Heart left ventricle (tissue), 16 donors: Measurements from ENCODE around the gene PACS1. TPM values are rescaled to one million over a fixed set of nuclear protein-coding genes. Genes with fewer than 3 reads are reported as not detected.

Experiments
- ATAC-seq, 4 donors: fragments of 200-7000 bp; cut with Tn5 transposase; one replicate each; pipeline ENCODE4 v1.9.1; 2020 to 2022; ENCODE audit warnings: moderate library complexity in 4 of 4, mild to moderate bottlenecking in 3 of 4, moderate number of reproducible peaks in 1 of 4
- DNase-seq, 5 donors: peaks; one replicate each; pipeline ENCODE4 v3.0.0-alpha.2; 2020
- H3K27ac ChIP-seq, 12 donors: fragments of 200-600 bp; sonication (generic) in 4 of 12; one replicate each; pipeline versions ENCODE4 v1.5.0 to v1.8.0; 2016 to 2022; ENCODE audit warnings: mild to moderate bottlenecking in 2 of 12
- H3K27me3 ChIP-seq, 9 donors: fragments of 200-600 bp; sonication (generic) in 2 of 9; one replicate each; pipeline versions ENCODE4 v1.5.1 to v1.8.0; 2016 to 2022; ENCODE audit warnings: mild to moderate bottlenecking in 3 of 9
- H3K36me3 ChIP-seq, 9 donors: fragments of 200-600 bp; sonication (generic) in 2 of 9; one replicate each; pipeline versions ENCODE4 v1.5.0 to v1.8.0; 2018 to 2022; ENCODE audit warnings: mild to moderate bottlenecking in 2 of 9
- H3K4me1 ChIP-seq, 12 donors: fragments of 200-600 bp; sonication (generic) in 4 of 12; one replicate each; pipeline versions ENCODE4 v1.5.0 to v1.8.0; 2016 to 2022; ENCODE audit warnings: mild to moderate bottlenecking in 3 of 12
- H3K4me3 ChIP-seq, 12 donors: fragments of 200-600 bp; sonication (generic) in 4 of 12; one replicate each; pipeline versions ENCODE4 v1.5.0 to v1.8.0; 2017 to 2022; ENCODE audit warnings: mild to moderate bottlenecking in 9 of 12, moderate library complexity in 4 of 12
- H3K9me3 ChIP-seq, 12 donors: fragments of 200-600 bp; sonication (generic) in 4 of 12; one replicate each; pipeline versions ENCODE4 v1.5.0 to v1.8.0; 2016 to 2022; ENCODE audit warnings: mild to moderate bottlenecking in 1 of 12
- CTCF ChIP-seq, 12 donors: fragments of 200-600 bp; sonication (generic) in 4 of 12; IDR thresholded peaks; one replicate each; pipeline versions ENCODE4 v1.5.0 to v1.8.0; 2018 to 2022; ENCODE audit warnings: antibody characterized with exemption in 12 of 12, mild to moderate bottlenecking in 5 of 12
- POLR2A ChIP-seq, 2 donors: fragments of 450-650 bp; IDR thresholded peaks; one replicate each; pipeline ENCODE4 v1.6.1; 2017; ENCODE audit warnings: antibody characterized with exemption in 2 of 2, mild to moderate bottlenecking in 2 of 2, moderate library complexity in 2 of 2
- WGBS, 4 donors: extraction: QIAGEN DNeasy Blood & Tissue Kit in 2 of 4; methylation state at CpG; one replicate each; pipeline versions ENCODE4 v1.1.5 to v1.1.7; 2013 to 2018; 5-methylcytosine and 5-hydroxymethylcytosine counted together
- intact Hi-C, 10 donors: fragments of 100-400 bp; cut with DNase I; formaldehyde crosslinking; loops; one replicate each; pipeline versions ENCODE4 v1.11.1 to v1.14.2; 2022
- polyA plus RNA-seq, 2 donors: library from polyadenylated mRNA; stranded (reverse); fragments of 200-250 nt; gene quantifications; one replicate each; pipeline ENCODE4 v1.2.3, GENCODE V29; 2013
- total RNA-seq, 9 donors: library from RNA; depleted of rRNA in 2 of 9; stranded (reverse); fragments of >200 nt in 2 of 9; fragmentation: NEBNext Ultra II Directional in 3 of 9; extraction: Animal tissue kit (Norgen Biotek cat#: 25700) in 3 of 9; gene quantifications; one replicate each; pipeline versions ENCODE4 v1.1.0 to v1.2.4, GENCODE V29; 2016 to 2023
- donor health status: ischemic (EF 13 %, LVEDD 7.1; RV severe dilation, severe dysfunction).
- donor health status: healthy with polysubstance abuse.
- donor health status: DM: no; HTN: yes; CAD: no.
- donor health status: DM: no; HTN: no; CAD: no.
- donor health status: ischemic (EF 25% LVEDD 6.9; RV normal size, moderate dysfunction).
- donor health status: ischemic (EF 25% LVEDD 5.7; RV mildly dilated, moderate dysfunction).
- donor health status: healthy.
- donor health status: DM: yes; HTN: yes; CAD: no.
- donor health status: ischemic (EF 35%, LVEDD 5.7; RV mildly dilated, moderate dysfunction).
- donor health status: nonischemic (EF 11% LVEDD 7.7; RV severe dilation, severe dysfunction).
- donor health status: DM: yes; HTN: yes; CAD: no.
- donor health status: PGD.
- donor health status: ischemic (EF 29% LVEDD 5.4; RV normal size, mild dysfunction).
- donor health status: nonischemic (EF 23%, LVEDD 6.1; RV moderate dilation, normal function).

Gene PACS1
- total and polyA plus RNA-seq, 11 donors, result 30.6 to 151 (median 89.8) TPM

DNA sequence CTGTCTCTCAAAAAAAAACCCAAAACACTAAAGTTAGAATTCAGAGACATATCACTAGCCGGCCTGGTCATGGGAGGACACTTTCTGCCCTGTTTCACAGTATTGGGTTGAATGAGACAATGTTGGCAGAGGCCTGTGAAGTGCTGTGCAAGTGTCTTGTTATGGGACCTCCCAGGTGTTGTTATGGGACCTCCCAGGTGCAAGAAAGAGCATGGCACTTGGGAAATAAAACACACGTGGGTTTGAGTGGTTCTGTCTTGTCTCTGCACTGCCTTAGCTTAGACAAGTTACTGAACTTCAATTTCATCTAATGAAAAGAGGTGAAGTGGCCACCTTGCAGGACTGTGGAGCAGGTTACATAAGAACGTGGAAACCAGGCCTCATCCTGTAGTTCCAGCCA lies 169.4 kb downstream of the PACS1 start:
- peaks cover 0 to 98% (median 82%) of the 10 kb centered on the region in 9 donors for H3K36me3 ChIP-seq
- no peak overlapping the region for H3K27ac ChIP-seq
- ATAC-seq (no peak), DNase-seq (no peak)
- intact Hi-C loops, result no loop called here
- H3K9me3 ChIP-seq, result no peaks in the 10 kb centered on the region
- TF ChIP-seq CTCF (IDR thresholded peaks at IDR 0.05), result no peak
- no peak for TF ChIP-seq POLR2A (IDR thresholded peaks at IDR 0.05)
- H3K27me3 ChIP-seq, result no peaks in the 10 kb centered on the region
- peaks cover 0 to 10% (median 3%) of the 10 kb centered on the region in 12 donors for H3K4me1 ChIP-seq
- no peak overlapping the region for H3K4me3 ChIP-seq
- 86 to 92% (median 88%) methylated on average over 3 of the region's 3 CpGs for WGBS, 4 donors

DNA sequence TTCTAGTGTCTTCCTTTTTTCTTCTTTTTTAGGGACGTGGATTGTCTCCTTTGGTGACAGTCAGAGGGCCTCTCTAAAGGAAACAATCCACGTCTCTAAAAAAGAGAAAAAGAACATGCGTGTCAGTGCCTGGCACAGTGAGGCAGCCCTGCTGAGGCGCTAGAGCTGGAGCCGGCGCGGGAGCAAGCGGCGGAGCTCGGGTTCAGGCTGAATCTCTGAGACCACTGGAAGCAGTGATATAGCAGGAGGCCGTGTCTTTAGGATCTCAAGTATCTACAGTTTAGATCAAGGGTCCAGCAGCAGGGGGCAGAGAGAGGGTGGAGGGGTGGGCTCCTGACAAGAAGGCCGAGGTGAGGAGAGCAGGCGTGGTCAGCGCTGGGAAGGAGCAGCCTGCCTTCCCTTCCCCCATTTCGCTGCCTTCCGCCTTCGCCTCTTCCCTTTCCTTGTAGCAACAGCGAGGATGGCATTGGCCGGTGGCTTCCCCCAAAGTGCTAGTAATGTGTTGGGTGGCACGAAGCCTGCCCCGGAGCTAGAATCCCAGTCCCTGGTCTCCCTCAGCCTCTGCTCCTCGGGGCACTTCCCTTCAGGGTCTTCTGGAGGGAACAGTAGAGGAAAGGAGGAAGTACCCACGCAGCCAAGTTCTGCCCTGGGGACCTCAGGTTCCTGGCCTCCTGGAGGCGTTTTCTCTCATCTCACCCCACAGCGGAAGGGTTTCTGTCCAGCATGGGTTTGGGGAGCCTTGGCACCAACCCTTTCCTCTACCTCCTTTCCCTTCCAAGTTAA lies 170.1 kb downstream of the PACS1 start:
- peaks cover 0 to 10% (median 3%) of the 10 kb centered on the region in 12 donors for H3K4me1 ChIP-seq
- H3K27ac ChIP-seq, result no peak overlapping the region
- ATAC-seq (no peak), DNase-seq (no peak)
- H3K36me3 ChIP-seq, result peaks cover 0 to 98% (median 81%) of the 10 kb centered on the region in 9 donors
- WGBS, 4 donors, result 87 to 92% (median 88%) methylated on average over 24 to 25 of the region's 25 CpGs
- TF ChIP-seq POLR2A (IDR thresholded peaks at IDR 0.05) (no peak), CTCF (IDR thresholded peaks at IDR 0.05) (no peak)
- H3K27me3 ChIP-seq, result no peaks in the 10 kb centered on the region
- no peak overlapping the region for H3K4me3 ChIP-seq
- no peaks in the 10 kb centered on the region for H3K9me3 ChIP-seq
- intact Hi-C loops, result no loop called here

- no peak for TF ChIP-seq CTCF (IDR thresholded peaks at IDR 0.05)
- TF ChIP-seq POLR2A (IDR thresholded peaks at IDR 0.05), result no peak
- Histone ChIP-seq H3K27me3 (no peaks in the 10 kb centered on the region), H3K36me3 (peaks cover 0 to 94% (median 75%) of the 10 kb centered on the region in 9 donors), H3K27ac (no peak overlapping the region), H3K9me3 (no peaks in the 10 kb centered on the region), H3K4me1 (peaks cover 0 to 10% (median 3%) of the 10 kb centered on the region in 12 donors), H3K4me3 (no peak overlapping the region)
- 87 to 89% (median 89%) methylated on average over 9 of the region's 9 CpGs for WGBS, 4 donors
- intact Hi-C loops, result no loop called here
- no peak for ATAC-seq
- DNase-seq, result no peak
These were observed 170.7 kb downstream of the PACS1 start for GRCh38 chr11:66240781-66241136.

DNA sequence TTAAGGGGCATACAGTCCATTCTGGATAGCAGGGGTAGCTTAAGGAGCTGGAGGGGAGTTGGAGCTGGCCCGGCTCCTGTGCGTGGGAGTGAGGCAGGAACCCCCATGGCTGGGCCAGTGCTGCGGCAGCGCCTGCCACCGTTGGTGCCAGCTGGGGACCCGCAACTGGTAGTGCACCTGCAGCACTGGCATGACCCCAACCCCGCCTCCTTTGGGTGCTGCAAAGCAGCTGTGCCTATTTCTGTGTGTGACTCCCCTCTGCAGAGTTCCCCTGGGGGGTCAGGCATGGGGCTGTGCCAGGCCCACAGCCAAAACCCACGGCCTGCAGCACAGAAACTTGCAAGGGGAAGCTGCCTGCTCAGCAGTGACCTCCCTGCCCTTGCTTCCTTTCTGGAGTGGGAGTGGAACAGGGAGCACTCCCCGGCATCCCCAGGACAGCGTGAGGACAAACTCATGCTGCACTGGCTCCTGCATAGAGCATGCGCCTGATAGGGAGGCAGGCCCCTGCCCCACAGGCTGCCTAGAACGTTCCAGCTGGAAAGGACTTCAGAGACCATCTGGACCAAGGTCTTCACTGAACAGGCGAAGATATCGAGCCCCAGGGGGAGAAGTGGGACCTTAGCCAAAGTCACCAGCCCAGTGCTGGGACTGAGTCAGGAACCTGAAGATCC lies 172.2 kb downstream of the PACS1 start:
- Histone ChIP-seq H3K27ac (no peak overlapping the region), H3K4me1 (peaks cover 0 to 10% (median 3%) of the 10 kb centered on the region in 12 donors), H3K4me3 (no peak overlapping the region), H3K9me3 (no peaks in the 10 kb centered on the region), H3K36me3 (peaks cover 0 to 82% (median 64%) of the 10 kb centered on the region in 9 donors), H3K27me3 (no peaks in the 10 kb centered on the region)
- intact Hi-C loops, result no loop called here
- DNase-seq (peak in 1 of 5 donors; percentile 57), ATAC-seq (peak in 2 of 4 donors; percentile 16 to 19)
- 62 to 75% (median 70%) methylated on average over 6 to 14 of the region's 14 CpGs for WGBS, 4 donors
- TF ChIP-seq CTCF (IDR thresholded peaks at IDR 0.05), result no peak
- TF ChIP-seq POLR2A (IDR thresholded peaks at IDR 0.05), result no peak
